HG03060 (cell line): ENCODE results near the gene ARHGAP23.
"Not testable (repeated sequence)": the region's sequence is repeated elsewhere in the genome, so short reads cannot be mapped to it uniquely, and the experiment has no call there.

Source experiments
- ATAC-seq: cut with Tn5 transposase; IDR thresholded peaks from one replicate; pipeline ENCODE4 v1.9.1; 2021; ENCODE audit warnings: low read depth, moderate number of reproducible peaks; ENCODE audit not compliant: unreplicated experiment

ARHGAP23 gene

GRCh38 chr17:38458521-38458920 lies 30.3 kb downstream of the ARHGAP23 start:
- ATAC-seq = no peak

DNA sequence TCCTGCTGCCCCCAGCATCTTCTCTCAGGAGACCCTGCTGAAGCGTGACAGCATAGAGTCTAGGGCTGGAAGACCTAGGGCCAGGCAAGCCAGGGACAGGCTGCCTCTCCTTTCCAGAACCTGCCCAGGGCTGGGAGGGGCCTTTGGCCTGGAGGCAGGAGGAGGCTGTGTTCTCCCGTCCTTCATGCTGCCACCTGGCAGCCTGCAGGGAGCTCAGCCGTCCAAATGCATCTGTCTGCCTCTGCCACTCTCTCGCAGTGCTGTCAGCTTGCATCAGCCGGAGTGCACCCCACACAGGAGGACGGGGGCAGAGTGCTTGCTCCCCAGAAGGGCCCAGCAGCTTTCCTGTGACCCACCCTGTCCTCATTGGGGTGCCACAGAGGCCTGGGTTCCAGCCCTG lies 31.3 kb downstream of the ARHGAP23 start:
- no peak for ATAC-seq

- ATAC-seq = no peak
These were observed 31.9 kb downstream of the ARHGAP23 start for GRCh38 chr17:38460082-38460715.

GRCh38 chr17:38460716-38461630 lies 32.7 kb downstream of the ARHGAP23 start:
- no peak for ATAC-seq

GRCh38 chr17:38461683-38462082 lies 33.4 kb downstream of the ARHGAP23 start:
- ATAC-seq = no peak

GRCh38 chr17:38463451-38463858 lies 35.2 kb downstream of the ARHGAP23 start:
- no peak for ATAC-seq

DNA sequence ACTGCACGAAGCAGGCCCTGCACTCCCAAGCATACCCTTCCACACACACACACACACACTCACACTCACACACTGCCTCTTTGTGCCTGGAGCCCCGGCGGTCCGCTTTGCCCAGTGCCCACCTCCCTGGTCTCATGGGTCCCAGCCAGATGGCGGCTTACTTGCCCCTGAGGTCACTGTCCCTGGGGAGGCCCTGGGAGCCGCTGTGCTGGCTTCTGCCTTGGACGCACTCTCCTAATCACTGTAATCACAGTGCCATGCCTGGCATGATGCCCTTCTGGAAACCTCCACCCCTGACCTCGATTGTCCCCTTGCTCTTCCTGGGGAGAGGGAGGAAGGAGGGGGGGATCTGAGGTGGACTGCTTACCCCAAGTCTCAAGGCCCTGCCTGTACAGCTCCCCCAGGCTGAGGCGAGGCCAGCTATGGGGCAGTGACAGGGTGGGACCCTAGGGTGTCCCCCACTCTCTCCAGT lies 36.0 kb downstream of the ARHGAP23 start:
- ATAC-seq = no peak

DNA sequence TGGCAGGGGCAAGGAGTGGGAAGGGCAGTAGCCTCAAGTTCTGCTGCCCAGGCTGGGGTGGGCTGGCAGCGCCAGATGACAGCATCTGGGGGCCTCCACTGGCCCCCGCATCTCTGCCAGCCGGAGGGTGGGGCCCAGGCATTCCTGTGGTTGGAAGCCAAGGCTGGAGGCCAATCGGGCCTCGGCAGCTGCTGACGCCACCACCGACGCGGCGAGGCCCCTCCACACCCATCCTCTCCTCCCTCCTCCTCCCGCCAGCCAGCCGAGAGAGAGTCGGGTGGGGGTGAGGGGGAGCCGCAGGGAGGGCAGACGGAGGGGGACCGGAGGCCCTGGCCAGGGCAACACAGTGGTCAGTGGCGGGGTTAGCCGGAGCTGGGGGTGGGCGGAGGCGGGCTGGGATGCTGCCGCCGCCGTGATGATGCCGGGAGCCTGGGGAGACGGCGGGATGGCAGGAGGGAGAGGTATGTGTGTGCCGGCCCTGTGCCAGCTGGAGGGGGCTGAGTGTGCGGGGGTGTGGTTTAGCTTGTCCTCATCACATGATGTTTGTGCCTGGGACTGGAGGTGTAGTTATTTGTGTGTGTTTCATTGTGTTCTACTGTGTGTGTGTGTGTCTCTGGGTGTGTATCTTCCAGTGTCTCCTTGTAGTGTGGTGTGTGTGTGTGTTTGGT lies 36.6 kb downstream of the ARHGAP23 start:
- no peak for ATAC-seq

- ATAC-seq = no peak
These were observed 37.4 kb downstream of the ARHGAP23 start for GRCh38 chr17:38465391-38466345.

DNA sequence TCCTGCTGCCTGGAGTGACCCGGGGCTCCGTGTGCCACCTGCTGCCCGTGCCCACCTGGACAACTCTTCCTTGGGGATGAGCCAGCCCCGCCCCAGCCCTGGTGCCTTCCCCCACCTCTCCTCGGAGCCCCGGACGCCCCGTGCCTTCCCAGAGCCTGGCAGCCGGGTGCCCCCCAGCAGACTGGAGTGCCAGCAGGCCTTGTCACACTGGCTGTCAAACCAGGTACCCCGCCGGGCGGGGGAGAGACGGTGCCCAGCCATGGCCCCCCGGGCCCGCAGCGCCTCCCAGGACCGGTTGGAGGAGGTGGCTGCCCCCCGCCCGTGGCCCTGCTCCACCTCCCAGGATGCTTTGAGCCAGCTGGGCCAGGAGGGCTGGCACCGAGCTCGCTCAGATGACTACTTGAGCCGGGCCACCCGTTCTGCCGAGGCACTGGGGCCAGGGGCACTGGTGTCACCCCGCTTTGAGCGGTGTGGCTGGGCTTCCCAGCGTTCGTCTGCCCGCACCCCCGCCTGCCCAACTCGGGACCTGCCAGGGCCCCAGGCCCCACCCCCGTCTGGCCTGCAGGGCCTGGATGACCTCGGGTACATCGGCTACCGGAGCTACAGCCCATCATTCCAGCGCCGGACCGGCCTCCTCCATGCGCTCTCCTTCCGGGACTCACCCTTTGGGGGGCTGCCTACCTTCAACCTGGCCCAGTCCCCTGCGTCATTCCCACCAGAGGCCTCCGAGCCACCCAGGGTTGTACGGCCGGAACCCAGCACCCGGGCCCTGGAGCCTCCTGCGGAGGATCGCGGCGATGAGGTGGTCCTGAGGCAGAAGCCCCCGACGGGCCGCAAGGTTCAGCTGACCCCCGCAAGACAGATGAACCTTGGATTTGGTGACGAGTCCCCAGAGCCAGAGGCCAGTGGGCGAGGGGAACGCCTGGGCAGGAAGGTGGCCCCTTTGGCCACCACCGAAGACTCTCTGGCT lies 38.4 kb downstream of the ARHGAP23 start:
- no peak for ATAC-seq

GRCh38 chr17:38467491-38467890 lies 39.2 kb downstream of the ARHGAP23 start:
- no peak for ATAC-seq

- ATAC-seq = no peak
These were observed 41.6 kb downstream of the ARHGAP23 start for GRCh38 chr17:38469875-38470274.

DNA sequence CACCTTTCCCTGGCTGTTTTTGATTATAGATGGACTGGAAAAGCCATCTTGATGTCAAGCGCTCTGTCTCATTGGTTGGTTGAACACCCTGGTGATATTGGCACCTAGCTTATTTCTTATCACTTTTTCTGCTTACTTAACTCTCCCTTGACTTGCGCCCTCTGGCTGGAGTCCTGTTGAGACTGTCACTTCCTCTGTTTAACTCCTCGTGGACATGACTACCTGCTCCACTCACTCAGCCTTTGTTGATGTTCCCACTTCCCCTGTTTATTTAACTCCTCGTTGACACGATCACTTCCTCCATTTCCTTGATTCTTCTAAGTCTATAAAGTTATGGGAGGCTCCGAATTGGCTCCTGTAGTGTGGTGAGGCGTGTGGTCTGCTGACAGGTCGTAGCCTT lies 43.0 kb downstream of the ARHGAP23 start:
- not testable (repeated sequence) for ATAC-seq

- not testable (repeated sequence) for ATAC-seq
These were observed 46.4 kb downstream of the ARHGAP23 start for GRCh38 chr17:38474666-38475065.

DNA sequence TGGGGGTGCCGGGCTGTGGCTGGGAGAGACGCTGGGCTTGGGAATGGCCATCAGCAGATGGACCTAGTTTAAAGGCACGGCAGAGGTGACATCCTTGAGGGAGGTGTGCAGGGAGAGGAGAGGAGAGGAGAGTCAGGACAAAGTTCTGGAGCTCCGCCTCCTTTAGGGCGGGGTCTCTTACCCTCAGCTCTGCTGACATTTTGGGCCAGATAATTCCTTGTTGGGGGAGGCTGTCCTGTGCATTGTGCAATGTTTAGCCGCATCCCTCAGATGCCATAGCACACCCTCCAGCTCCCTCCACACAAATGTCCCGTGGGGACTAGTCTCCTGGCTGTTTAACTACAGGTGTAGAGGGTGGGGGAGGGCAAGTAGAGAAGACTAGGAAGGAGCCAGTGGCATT lies 48.3 kb downstream of the ARHGAP23 start:
- ATAC-seq = no peak

DNA sequence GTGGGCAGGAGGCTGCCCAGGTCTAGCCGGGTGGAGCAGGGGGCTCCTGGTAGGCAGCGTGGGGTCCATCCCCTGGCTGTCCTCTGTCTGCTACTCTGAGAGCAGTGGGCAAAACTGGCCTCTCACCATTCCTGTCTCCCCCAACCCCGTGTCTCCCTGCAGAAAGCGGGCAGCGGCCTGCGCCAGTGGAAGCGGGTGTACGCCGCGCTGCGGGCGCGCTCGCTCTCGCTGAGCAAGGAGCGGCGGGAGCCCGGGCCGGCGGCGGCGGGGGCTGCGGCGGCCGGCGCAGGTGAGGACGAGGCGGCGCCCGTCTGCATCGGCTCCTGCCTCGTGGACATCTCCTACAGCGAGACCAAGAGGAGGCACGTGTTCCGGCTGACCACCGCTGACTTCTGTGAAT lies 49.2 kb downstream of the ARHGAP23 start:
- ATAC-seq = not testable (repeated sequence)

GRCh38 chr17:38477951-38478350 lies 49.7 kb downstream of the ARHGAP23 start:
- not testable (repeated sequence) for ATAC-seq

DNA sequence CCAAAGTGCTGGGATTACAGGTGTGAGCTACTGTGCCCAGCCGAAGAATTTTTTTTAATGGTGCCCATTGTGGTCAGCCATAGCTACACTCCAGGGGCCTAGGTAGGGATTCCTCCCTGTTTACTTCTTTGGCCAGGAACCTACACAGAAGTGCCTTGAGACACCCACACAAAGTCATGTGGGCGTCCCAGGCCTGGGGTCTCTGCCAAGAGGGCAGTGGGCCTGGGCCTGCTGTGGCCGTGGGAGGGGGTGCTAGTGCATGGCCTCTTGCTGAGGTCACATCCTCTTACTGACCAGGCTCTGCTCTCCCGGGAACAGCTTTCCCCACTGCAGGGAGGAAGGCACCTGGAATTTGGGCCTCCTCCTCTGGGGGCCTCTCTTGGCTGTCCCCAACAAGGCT lies 50.4 kb downstream of the ARHGAP23 start:
- not testable (repeated sequence) for ATAC-seq
